Thoracic aorta (tissue), 2 donors: ENCODE data around the gene ATXN7L1. TPM values are rescaled to one million over a fixed set of nuclear protein-coding genes. Genes with fewer than 3 reads are reported as not detected.

ENCODE experiments used
- ATAC-seq: fragments of 150-250 bp; one replicate; pipeline ENCODE4 v1.8.0; 2017; ENCODE audit warnings: low read depth; ENCODE audit not compliant: insufficient number of reproducible peaks, low FRiP score
- DNase-seq: peaks from one replicate; pipeline ENCODE4 v3.0.0-alpha.2; 2020; ENCODE audit warnings: low spot score
- H3K27ac ChIP-seq, 2 donors: fragments of 200-600 bp; sonication (generic); 1 replicate in 1 of 2; 2 replicates in 1 of 2; pipeline ENCODE4 v1.5.1; 2016; ENCODE audit warnings: mild to moderate bottlenecking in 2 of 2, moderate library complexity in 2 of 2
- H3K27me3 ChIP-seq: fragments of 200-600 bp; sonication (generic); replicated peaks from 2 replicates; pipeline ENCODE4 v1.6.0; 2016; ENCODE audit warnings: mild to moderate bottlenecking; ENCODE audit not compliant: insufficient read depth
- H3K36me3 ChIP-seq: fragments of 200-600 bp; sonication (generic); one replicate; pipeline ENCODE4 v1.5.1; 2016
- H3K4me1 ChIP-seq, 2 donors: fragments of 200-600 bp; sonication (generic); 1 replicate in 1 of 2; 2 replicates in 1 of 2; pipeline versions ENCODE4 v1.5.1 to v1.6.0; 2016; ENCODE audit warnings: low read depth in 2 of 2, mild to moderate bottlenecking in 1 of 2; ENCODE audit not compliant: control insufficient read depth in 1 of 2
- H3K4me3 ChIP-seq: fragments of 200-600 bp; sonication (generic); 2 replicates; pipeline ENCODE4 v1.5.1; 2016; ENCODE audit warnings: mild to moderate bottlenecking
- H3K9me3 ChIP-seq: fragments of 200-600 bp; sonication (generic); 2 replicates; pipeline ENCODE4 v1.5.1; 2016
- total RNA-seq, 2 donors: library from RNA; depleted of rRNA; stranded (reverse); fragments of >200 nt; gene quantifications; one replicate each; pipeline versions ENCODE4 v1.1.0 to v1.2.3, GENCODE V29; 2016
- TF ChIP-seq, protein P1 (sequence below): fragments of 200-600 bp; sonication (generic); IDR thresholded peaks from one replicate; pipeline ENCODE4 v1.5.1; 2019; ENCODE audit warnings: antibody characterized with exemption

ATXN7L1 gene
- total RNA-seq, 2 donors from 2014 or later: 11.6 to 13.4 TPM

DNA sequence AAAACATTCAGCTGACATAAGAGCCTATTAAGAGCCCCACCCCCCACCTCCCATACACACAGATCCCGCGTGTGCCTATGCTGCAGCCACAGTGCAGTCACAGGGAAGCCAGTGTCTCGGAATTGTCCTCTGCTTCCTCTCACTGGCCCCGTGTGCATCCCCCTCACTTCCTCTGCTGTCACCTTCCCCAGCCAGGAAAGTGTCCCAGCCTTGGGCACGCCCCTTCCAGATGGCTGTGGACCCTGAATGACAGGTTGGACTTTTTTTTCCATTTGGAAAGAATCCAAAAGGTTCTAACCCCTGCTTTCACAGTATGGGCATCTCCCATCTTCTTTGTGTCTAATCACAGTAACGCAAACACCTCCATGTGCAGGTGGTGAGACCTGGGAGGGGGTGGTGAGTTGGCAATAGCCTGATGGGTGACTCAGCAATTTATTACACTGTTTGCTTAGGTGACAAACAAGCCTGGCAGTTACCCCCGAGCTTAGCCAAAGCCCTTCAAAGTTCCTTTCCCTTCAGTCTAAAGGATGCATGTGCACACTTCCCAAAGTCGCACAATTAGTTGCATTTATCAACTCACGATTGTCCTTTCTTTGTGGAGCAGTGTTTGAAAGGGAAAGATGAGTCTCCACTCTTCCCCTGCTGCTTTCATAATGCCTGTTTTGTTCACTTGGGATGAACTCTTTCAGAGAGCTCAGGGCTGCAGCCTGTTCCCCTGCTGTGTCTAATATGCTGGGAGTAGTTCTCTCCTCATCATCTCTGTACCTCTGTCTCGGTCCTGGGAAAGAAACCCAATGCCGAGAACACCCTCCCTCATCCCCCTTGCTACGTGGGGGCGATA lies 227.6 kb downstream of the ATXN7L1 start:
- no peak for DNase-seq
- no peak overlapping the region for H3K27ac ChIP-seq
- no peaks in the 10 kb centered on the region for H3K9me3 ChIP-seq
- H3K4me1 ChIP-seq: peaks cover 0 to 8% of the 10 kb centered on the region in 2 donors
- H3K36me3 ChIP-seq: no peaks in the 10 kb centered on the region
- H3K4me3 ChIP-seq: no peak overlapping the region
- ATAC-seq: no peak
- no peaks in the 10 kb centered on the region for H3K27me3 ChIP-seq
- TF ChIP-seq, protein P1, sequence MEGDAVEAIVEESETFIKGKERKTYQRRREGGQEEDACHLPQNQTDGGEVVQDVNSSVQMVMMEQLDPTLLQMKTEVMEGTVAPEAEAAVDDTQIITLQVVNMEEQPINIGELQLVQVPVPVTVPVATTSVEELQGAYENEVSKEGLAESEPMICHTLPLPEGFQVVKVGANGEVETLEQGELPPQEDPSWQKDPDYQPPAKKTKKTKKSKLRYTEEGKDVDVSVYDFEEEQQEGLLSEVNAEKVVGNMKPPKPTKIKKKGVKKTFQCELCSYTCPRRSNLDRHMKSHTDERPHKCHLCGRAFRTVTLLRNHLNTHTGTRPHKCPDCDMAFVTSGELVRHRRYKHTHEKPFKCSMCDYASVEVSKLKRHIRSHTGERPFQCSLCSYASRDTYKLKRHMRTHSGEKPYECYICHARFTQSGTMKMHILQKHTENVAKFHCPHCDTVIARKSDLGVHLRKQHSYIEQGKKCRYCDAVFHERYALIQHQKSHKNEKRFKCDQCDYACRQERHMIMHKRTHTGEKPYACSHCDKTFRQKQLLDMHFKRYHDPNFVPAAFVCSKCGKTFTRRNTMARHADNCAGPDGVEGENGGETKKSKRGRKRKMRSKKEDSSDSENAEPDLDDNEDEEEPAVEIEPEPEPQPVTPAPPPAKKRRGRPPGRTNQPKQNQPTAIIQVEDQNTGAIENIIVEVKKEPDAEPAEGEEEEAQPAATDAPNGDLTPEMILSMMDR: no peak

DNA sequence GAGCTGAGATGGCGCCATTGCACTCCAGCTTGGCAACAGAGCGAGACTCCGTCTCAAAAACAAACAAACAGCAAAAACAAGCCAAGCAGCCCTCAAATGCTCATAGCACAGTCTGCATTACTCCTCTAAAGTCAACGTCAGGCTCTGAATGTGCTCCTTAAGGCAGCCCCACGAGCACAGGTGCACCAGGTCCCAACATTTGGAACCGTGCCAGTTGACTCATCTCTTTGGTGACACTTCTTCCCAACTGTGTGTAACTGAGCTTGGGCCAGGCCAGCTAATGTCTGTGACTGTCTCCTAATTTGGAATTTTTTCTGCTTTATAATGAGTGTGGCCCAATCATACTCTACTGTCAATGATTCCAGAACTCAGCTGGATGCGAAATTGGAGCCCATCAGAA lies 228.8 kb downstream of the ATXN7L1 start:
- no peak overlapping the region for H3K4me3 ChIP-seq
- H3K27me3 ChIP-seq: no peaks in the 10 kb centered on the region
- H3K4me1 ChIP-seq: peaks cover 0 to 8% of the 10 kb centered on the region in 2 donors
- no peak overlapping the region for H3K27ac ChIP-seq
- H3K36me3 ChIP-seq: no peaks in the 10 kb centered on the region
- TF ChIP-seq, protein P1: no peak
- no peaks in the 10 kb centered on the region for H3K9me3 ChIP-seq
- DNase-seq: no peak
- no peak for ATAC-seq

DNA sequence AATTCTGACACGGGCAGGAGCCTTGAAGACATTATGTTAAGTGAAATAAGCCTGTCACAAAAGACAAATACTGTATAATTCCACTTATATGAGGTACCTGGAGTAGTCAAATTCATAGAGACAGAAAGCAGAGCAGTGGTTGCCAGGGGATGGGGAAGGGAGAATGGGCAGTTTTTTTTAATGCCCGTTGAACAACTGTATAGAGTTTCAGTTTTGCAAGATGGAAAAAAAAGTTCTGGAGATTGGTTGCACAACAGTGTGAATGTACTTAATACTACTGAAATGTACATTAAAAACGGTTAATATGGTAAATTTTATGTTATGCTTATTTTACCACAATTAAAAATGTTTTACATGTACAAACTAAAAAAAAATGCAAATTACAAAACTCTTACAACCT lies 231.5 kb downstream of the ATXN7L1 start:
- DNase-seq: no peak
- TF ChIP-seq, protein P1: no peak

DNA sequence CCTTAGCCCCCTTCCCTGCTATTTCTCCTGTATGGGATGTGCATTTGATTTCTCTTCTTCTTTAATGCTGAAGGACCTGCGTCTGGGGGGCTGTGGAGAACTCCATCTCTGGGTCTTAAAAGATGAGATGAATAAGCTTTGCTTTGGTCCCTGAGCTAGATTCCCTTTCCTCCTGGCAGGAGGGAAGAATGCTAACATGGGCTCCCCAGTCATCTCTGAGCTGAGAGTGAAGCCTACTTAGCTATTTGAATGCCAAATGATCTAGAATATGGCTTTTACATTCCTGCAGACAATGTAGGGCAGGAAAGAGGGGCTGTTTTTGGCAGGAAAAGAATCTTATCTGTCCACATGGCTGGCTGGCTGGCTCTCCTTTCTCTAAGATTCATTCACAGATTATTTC lies 232.5 kb downstream of the ATXN7L1 start:
- H3K36me3 ChIP-seq: no peaks in the 10 kb centered on the region
- H3K4me1 ChIP-seq: peaks cover 0 to 2% of the 10 kb centered on the region in 2 donors
- H3K27ac ChIP-seq: no peak overlapping the region
- DNase-seq (no peak), ATAC-seq (no peak)
- no peaks in the 10 kb centered on the region for H3K9me3 ChIP-seq
- TF ChIP-seq, protein P1: no peak
- H3K27me3 ChIP-seq: no peaks in the 10 kb centered on the region
- no peak overlapping the region for H3K4me3 ChIP-seq

More for the DNA sequence above, 231.5 kb downstream of the ATXN7L1 start:
- H3K36me3 ChIP-seq: no peaks in the 10 kb centered on the region
- no peak for ATAC-seq
- H3K27me3 ChIP-seq: no peaks in the 10 kb centered on the region
- H3K27ac ChIP-seq: no peak overlapping the region
- H3K4me1 ChIP-seq: peaks cover 0 to 8% of the 10 kb centered on the region in 2 donors
- no peak overlapping the region for H3K4me3 ChIP-seq
- H3K9me3 ChIP-seq: no peaks in the 10 kb centered on the region

DNA sequence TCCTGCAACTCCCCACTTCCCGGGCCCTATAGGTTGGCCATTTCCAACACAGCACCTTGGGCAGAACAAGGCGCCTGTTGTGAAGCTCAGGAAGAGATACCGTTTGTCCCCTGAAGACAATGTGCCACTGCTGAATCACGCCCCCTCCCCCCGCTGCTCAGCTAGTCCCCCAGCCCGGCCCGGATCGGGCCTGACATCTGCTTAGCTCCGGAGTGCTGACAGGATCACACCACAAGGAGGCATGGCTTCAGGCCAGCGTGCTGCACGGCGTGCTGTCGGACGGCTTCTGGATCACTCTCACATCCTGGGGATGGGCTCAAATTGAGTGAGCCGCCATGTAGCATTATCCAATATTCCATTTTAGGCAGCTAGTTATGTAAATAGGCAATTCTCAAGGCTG lies 233.0 kb downstream of the ATXN7L1 start:
- no peaks in the 10 kb centered on the region for H3K4me1 ChIP-seq
- peaks cover 3% of the 10 kb centered on the region for H3K36me3 ChIP-seq
- H3K27ac ChIP-seq: no peak overlapping the region
- no peak for ATAC-seq
- H3K9me3 ChIP-seq: no peaks in the 10 kb centered on the region
- no peaks in the 10 kb centered on the region for H3K27me3 ChIP-seq
- H3K4me3 ChIP-seq: no peak overlapping the region
- DNase-seq: no peak
- TF ChIP-seq, protein P1: no peak
